CD4-positive, CD25-positive, alpha-beta regulatory T cell (primary cell): ENCODE measurements around the gene NUTM2D. TPM values are rescaled to one million over a fixed set of nuclear protein-coding genes. Genes with fewer than 3 reads are reported as not detected.
"Not testable (repeated sequence)": the region's sequence is repeated elsewhere in the genome, so short reads cannot be mapped to it uniquely, and the experiment has no call there.

Source experiments
- ATAC-seq, 2 donors: fragments of 150-1000 bp; cut with Tn5 transposase; one replicate each; pipeline ENCODE4 v1.10.0; 2021; ENCODE audit warnings: low read depth in 2 of 2, moderate number of reproducible peaks in 2 of 2, moderate library complexity in 1 of 2
- DNase-seq, 3 donors: peaks; one replicate each; pipeline versions ENCODE4 v3.0.0 to v3.0.0-alpha.2; 2012 to 2022; ENCODE audit warnings: mixed read lengths in 1 of 3
- H3K27ac ChIP-seq: one replicate; pipeline ENCODE4 v1.7.0; 2013; ENCODE audit warnings: mild to moderate bottlenecking, low read length; ENCODE audit not compliant: insufficient read depth, poor library complexity, severe bottlenecking
- H3K27me3 ChIP-seq: one replicate; pipeline ENCODE4 v1.7.0; 2013; ENCODE audit warnings: low read length; ENCODE audit not compliant: control insufficient read depth, insufficient read depth
- H3K36me3 ChIP-seq: one replicate; pipeline ENCODE4 v1.7.0; 2013; ENCODE audit warnings: mild to moderate bottlenecking, low read length, moderate library complexity; ENCODE audit not compliant: control insufficient read depth, insufficient read depth
- H3K4me1 ChIP-seq: 2 replicates; pipeline ENCODE4 v1.7.0; 2013; ENCODE audit warnings: mild to moderate bottlenecking, low read length; ENCODE audit not compliant: insufficient read depth, control insufficient read depth, poor library complexity, severe bottlenecking
- H3K4me3 ChIP-seq: one replicate; pipeline ENCODE4 v1.7.0; 2013; ENCODE audit warnings: low read depth, mild to moderate bottlenecking, low read length, moderate library complexity
- H3K9me3 ChIP-seq, 2 experiments: 1 replicate in 1 of 2; 2 replicates in 1 of 2; pipeline ENCODE4 v1.7.0; 2013; ENCODE audit warnings: low read length in 2 of 2, mild to moderate bottlenecking in 1 of 2, moderate library complexity in 1 of 2; ENCODE audit not compliant: control insufficient read depth in 2 of 2
- H3K27ac Mint-ChIP-seq, 3 donors: one replicate each; pipeline ENCODE4 v1.8.0; 2020 to 2022; ENCODE audit warnings: mild to moderate bottlenecking in 3 of 3, mixed read lengths in 3 of 3, moderate library complexity in 2 of 3
- H3K27me3 Mint-ChIP-seq: one replicate; pipeline ENCODE4 v1.8.0; 2022; ENCODE audit warnings: mild to moderate bottlenecking, mixed read lengths
- H3K36me3 Mint-ChIP-seq: one replicate; pipeline ENCODE4 v1.8.0; 2020; ENCODE audit warnings: mixed read lengths
- H3K4me1 Mint-ChIP-seq, 4 donors: one replicate each; pipeline ENCODE4 v1.8.0; 2020 to 2022; ENCODE audit warnings: mixed read lengths in 4 of 4, mild to moderate bottlenecking in 1 of 4
- H3K4me3 Mint-ChIP-seq, 4 donors: one replicate each; pipeline ENCODE4 v1.8.0; 2020 to 2022; ENCODE audit warnings: mild to moderate bottlenecking in 4 of 4, mixed read lengths in 4 of 4, moderate library complexity in 3 of 4
- H3K9me3 Mint-ChIP-seq, 7 donors: one replicate each; pipeline ENCODE4 v1.8.0; 2020 to 2022; ENCODE audit warnings: mixed read lengths in 7 of 7, mild to moderate bottlenecking in 3 of 7, moderate library complexity in 2 of 7
- polyA plus RNA-seq, 4 donors: library from polyadenylated mRNA; unstranded; fragments of 300-500 nt; fragmentation: Illumina TruSeq; gene quantifications; one replicate each; pipeline ENCODE4 v1.2.3, GENCODE V29; 2021
- total RNA-seq: library from RNA; stranded (reverse); gene quantifications from one replicate; pipeline ENCODE4 v1.2.3, GENCODE V29; 2022

Gene NUTM2D
- total and polyA plus RNA-seq, 5 donors from 2014 or later = 0.09 to 3.6 TPM; not detected in 3

DNA sequence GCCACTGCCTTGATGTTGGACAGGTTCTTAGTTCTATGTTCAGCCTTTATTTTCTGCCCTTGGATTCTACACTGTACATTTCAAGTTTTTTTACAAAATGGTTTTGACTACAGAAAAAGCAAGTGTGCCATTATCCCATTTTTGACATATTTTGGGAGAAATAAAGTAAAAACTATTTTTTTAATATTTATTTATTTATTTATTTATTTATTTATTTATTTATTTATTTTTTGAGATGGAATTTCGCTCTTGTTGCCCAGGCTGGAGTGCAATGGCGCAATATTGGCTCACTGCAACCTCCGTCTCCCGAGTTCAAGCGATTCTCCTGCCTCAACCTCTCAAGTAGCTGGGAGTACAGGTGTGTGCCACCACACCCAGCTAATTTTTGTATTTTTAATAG is 33.0 kb upstream of the NUTM2D start:
- not testable (repeated sequence) for H3K27me3 ChIP-seq, H3K9me3 ChIP-seq, H3K27ac ChIP-seq, H3K27ac Mint-ChIP-seq, H3K27me3 Mint-ChIP-seq, H3K4me1 Mint-ChIP-seq, H3K4me1 ChIP-seq, H3K9me3 Mint-ChIP-seq, H3K4me3 Mint-ChIP-seq, H3K36me3 ChIP-seq, DNase-seq, H3K4me3 ChIP-seq, ATAC-seq, H3K36me3 Mint-ChIP-seq

DNA sequence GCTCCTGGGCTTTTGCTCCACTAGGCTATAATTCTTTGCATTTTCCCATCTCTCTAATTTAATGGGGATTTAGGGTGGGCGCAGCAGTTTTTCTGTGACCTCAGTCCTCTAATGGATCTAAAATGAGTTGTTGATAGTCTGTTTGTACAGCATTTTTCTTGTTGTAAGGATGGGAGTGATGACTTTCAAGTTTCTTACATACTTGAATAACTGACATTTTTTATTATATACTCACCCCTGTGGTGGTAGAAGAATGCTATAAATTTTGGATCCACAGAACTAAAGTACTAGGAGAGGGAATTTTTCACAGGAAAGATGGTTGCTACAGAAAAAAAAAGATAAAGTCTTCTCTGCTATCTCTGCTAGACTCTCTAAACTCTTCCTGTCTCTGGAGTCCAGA is 29.6 kb upstream of the NUTM2D start:
- H3K27me3 Mint-ChIP-seq, H3K27ac Mint-ChIP-seq, H3K27ac ChIP-seq, H3K9me3 Mint-ChIP-seq, H3K27me3 ChIP-seq, H3K9me3 ChIP-seq, H3K4me1 ChIP-seq, H3K36me3 ChIP-seq, DNase-seq, H3K4me3 ChIP-seq, ATAC-seq, H3K4me1 Mint-ChIP-seq, H3K4me3 Mint-ChIP-seq, H3K36me3 Mint-ChIP-seq: not testable (repeated sequence)

DNA sequence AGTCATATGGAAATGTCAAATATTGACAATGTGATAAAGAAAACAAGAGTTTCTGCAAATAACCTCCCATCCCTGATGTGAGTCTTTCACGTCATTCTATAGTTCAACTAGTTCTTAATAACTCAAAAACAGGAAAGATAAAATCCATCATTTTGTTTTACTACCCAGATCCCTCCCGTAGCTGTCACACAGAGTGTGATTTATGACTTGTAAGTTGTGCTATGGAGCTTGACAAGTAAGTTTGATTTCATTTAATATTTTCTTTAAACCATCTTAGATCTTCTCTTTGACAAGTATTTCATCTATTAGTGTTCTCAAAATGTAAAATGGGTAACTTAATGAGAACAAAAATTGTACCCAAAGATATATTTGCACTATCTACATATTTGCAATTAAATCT is 28.4 kb upstream of the NUTM2D start:
- H3K27ac Mint-ChIP-seq, H3K4me1 ChIP-seq, H3K27me3 Mint-ChIP-seq, ATAC-seq, H3K4me3 ChIP-seq, H3K9me3 ChIP-seq, H3K4me1 Mint-ChIP-seq, H3K36me3 ChIP-seq, H3K36me3 Mint-ChIP-seq, DNase-seq, H3K27me3 ChIP-seq, H3K4me3 Mint-ChIP-seq, H3K9me3 Mint-ChIP-seq, H3K27ac ChIP-seq: not testable (repeated sequence)

DNA sequence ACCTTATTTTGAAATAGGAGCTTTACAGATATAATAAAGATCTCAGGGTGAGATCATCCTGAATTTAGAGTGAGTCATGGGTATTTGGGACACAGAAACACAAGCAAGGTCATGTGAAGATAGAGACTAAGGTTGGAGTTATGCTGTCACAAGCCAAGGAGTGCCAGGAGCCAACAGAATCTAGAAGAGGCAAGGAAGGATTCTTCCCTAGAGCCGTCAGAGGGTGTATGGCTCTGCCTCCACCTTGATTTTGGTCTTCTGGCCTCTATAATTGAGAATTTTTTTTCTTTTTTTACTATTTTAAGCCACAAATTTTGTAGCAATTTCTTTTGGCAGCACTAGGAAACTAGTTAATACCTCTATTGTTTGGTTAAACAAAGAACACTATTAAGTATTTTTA is 24.9 kb upstream of the NUTM2D start:
- not testable (repeated sequence) for H3K27ac Mint-ChIP-seq, H3K36me3 ChIP-seq, H3K4me3 ChIP-seq, H3K4me1 Mint-ChIP-seq, H3K27me3 ChIP-seq, H3K27ac ChIP-seq, ATAC-seq, H3K36me3 Mint-ChIP-seq, H3K9me3 Mint-ChIP-seq, DNase-seq, H3K9me3 ChIP-seq, H3K27me3 Mint-ChIP-seq, H3K4me1 ChIP-seq, H3K4me3 Mint-ChIP-seq

GRCh38 chr10:87340411-87340810 is 17.1 kb upstream of the NUTM2D start:
- not testable (repeated sequence) for H3K36me3 ChIP-seq, H3K36me3 Mint-ChIP-seq, H3K27ac ChIP-seq, H3K4me3 ChIP-seq, H3K4me1 ChIP-seq, H3K27me3 Mint-ChIP-seq, ATAC-seq, H3K27me3 ChIP-seq, H3K9me3 ChIP-seq, DNase-seq, H3K9me3 Mint-ChIP-seq
- Mint-ChIP-seq H3K27ac (peak overlapping the region in 1 of 3 donors; percentile 32), H3K4me1 (peaks cover 15 to 29% (median 23%) of the 10 kb centered on the region in 4 donors), H3K4me3 (peak overlapping the region; percentile 44 to 90 (median 66))

DNA sequence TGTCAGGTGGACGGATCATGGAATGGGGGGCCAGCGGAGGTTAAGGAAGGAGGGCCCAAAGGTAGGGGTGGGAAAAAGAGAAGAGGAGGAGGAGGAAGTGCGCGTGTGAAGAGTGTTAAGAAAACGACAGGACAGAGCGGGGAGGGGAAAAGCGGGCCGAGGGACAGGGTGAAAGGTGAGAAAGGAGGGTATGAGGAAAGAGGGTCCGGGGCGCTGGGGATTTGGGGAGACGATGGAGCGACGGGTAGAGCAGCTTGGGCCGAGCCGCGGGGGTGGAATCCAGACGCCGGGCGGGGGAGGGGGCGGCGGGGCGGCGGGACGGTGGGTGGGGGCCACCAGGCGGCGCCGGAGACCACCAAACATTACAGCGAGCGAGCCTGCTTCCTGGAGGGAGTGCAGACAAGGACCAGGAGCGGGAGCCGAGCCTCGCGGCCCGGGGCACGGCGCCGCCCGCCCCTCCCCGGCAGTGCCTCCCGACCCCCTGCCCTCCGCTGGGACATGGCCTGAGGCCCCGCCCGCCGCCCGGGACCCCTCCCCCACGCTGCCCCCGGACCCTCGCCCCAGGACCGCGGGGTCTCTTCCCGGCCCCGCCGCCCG is 15.9 kb upstream of the NUTM2D start:
- H3K27me3 Mint-ChIP-seq, H3K9me3 ChIP-seq, H3K4me3 ChIP-seq, H3K27me3 ChIP-seq, H3K36me3 Mint-ChIP-seq, ATAC-seq, H3K9me3 Mint-ChIP-seq, H3K27ac ChIP-seq, H3K4me1 ChIP-seq, H3K36me3 ChIP-seq, DNase-seq: not testable (repeated sequence)
- Mint-ChIP-seq H3K4me1 (peaks cover 15 to 29% (median 23%) of the 10 kb centered on the region in 4 donors), H3K27ac (peak overlapping the region in 1 of 3 donors; percentile 94), H3K4me3 (peak overlapping the region; percentile 94 to 100 (median 98))

GRCh38 chr10:87342249-87342710 is 15.3 kb upstream of the NUTM2D start:
- ATAC-seq = peak; percentile 88 to 91
- not testable (repeated sequence) for H3K36me3 ChIP-seq, H3K36me3 Mint-ChIP-seq, H3K27me3 Mint-ChIP-seq, H3K27me3 ChIP-seq, H3K4me3 ChIP-seq, H3K4me1 ChIP-seq, H3K9me3 ChIP-seq, H3K9me3 Mint-ChIP-seq
- peaks cover 15 to 28% (median 23%) of the 10 kb centered on the region in 4 donors for H3K4me1 Mint-ChIP-seq
- DNase-seq = peak; percentile 65 to 80 (median 80)
- H3K27ac Mint-ChIP-seq = peak overlapping the region; percentile 68 to 95 (median 85)
- peak overlapping the region; percentile 91 to 100 (median 97) for H3K4me3 Mint-ChIP-seq
- peak overlapping the region; percentile 72 for H3K27ac ChIP-seq

DNA sequence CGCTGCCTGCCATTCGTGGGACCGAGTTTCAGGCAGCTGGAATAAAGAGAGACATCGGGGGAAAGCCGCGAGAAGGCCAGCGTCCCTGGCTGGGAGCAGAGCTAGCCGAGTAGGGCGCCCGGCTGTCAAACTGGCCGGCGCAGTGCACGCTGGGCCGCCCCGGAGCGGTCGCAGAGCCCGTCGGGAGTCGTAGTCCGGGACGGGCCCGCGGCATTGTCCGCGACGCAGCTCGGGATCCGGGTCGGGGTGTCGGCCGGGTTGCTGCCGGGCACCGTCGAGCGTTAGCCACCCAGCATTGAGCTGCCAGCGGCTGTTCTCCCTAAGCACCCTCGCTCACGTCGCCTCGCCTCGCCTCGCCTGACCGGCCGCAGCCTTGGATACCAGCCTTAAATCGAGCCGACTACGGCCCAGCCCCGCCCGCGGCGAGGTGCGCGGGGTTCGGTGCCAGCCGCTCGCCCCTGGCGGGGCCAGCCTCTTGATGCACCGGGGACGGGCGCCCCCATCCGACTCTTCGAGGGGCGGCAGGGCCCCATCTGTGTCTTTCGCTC is 14.8 kb upstream of the NUTM2D start:
- H3K36me3 Mint-ChIP-seq, H3K9me3 ChIP-seq, H3K4me1 ChIP-seq, H3K27me3 Mint-ChIP-seq, H3K9me3 Mint-ChIP-seq, H3K27me3 ChIP-seq, H3K36me3 ChIP-seq, H3K4me3 ChIP-seq: not testable (repeated sequence)
- peak; percentile 69 to 87 (median 87) for DNase-seq
- H3K4me3 Mint-ChIP-seq = peak overlapping the region; percentile 91 to 100 (median 97)
- peak overlapping the region; percentile 72 for H3K27ac ChIP-seq
- peak overlapping the region; percentile 68 to 85 (median 81) for H3K27ac Mint-ChIP-seq
- H3K4me1 Mint-ChIP-seq = peaks cover 14 to 27% (median 19%) of the 10 kb centered on the region in 4 donors
- ATAC-seq = peak; percentile 76 to 77
